ENCODE measurements around the gene SMPD1.

DNA sequence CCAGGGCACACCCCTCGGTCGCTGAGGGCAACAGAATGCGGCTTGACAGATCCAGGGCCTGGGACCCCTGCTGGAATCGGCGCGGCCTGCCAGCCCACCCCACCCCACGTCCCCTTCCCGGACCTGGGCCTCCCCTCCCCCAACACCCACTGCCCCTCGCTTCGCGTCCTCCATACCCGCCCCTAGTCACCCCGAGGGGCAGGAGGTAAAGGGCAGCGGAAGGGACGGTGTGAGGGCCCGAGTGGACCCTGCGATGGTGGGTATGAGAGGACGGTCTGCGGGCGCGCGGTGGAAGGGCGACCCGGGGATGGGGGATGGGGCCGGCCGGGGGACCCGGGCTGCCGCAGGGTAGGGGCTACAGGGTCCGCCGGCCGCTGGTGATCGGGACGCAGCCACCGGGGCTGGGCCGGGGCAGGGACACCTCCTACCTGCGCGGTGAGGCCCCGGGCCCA is 28.3 kb downstream of the SMPD1 start:
- TF ChIP-seq EZH2phosphoT487 (conservative IDR thresholded peaks at IDR 0.05; ENCODE audit: low read length) (no peak), CTCF (IDR thresholded peaks at IDR 0.05; ENCODE audit: insufficient read depth, low read length, poor library complexity, severe bottlenecking) (no peak)

Data from SU-DHL-6 (cell line).